GM10847 (cell line): Measurements from ENCODE around the gene BGLAP.

Source experiments
- POLR2A ChIP-seq: IDR thresholded peaks from 2 replicates; pipeline ENCODE4 v1.6.1; 2011; ENCODE audit not compliant: insufficient read length; ENCODE audit errors: extremely low read depth

BGLAP gene

DNA sequence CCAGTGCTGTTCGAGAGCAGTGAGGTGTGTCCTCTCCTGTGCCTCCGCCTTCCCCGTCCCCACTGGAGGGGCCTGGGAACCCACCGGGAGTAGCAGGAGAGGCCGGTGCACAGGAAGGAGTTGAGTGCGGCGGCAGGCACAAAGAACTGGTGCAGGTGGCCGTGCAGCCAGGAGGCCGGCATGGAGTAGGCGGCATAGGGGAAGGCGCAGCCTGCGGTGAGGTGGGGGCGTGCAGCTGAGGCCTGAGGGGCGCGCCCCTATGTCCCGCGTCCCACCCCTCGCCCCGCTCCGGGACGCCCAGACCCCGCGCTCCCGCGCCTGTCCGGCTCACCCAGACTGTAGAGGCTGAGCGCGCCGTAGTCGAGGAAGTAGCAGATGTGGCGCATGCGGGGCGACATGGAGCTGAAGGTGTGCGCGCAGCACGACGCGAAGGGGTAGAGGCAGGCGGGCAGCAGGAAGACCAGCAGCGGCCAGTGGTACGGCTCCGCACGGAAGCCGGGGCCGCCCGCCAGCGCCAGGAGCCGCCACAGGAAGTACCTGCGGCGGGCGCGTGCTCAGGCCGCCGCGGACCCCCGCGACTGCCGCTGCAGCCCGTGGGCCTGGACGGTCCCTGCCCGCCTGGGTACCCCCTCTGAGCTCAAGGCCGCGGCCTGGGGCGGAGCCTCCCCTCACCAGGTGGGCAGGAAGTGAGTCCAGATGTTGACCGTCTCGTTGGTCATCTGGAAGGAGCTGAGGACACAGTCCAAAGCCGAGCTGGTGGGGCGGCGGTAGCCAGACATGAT lies 3.7 kb downstream of the BGLAP start:
- peak; percentile 26 for TF ChIP-seq POLR2A

GRCh38 chr1:156246241-156246780 lies 4.3 kb downstream of the BGLAP start:
- no peak for TF ChIP-seq POLR2A

DNA sequence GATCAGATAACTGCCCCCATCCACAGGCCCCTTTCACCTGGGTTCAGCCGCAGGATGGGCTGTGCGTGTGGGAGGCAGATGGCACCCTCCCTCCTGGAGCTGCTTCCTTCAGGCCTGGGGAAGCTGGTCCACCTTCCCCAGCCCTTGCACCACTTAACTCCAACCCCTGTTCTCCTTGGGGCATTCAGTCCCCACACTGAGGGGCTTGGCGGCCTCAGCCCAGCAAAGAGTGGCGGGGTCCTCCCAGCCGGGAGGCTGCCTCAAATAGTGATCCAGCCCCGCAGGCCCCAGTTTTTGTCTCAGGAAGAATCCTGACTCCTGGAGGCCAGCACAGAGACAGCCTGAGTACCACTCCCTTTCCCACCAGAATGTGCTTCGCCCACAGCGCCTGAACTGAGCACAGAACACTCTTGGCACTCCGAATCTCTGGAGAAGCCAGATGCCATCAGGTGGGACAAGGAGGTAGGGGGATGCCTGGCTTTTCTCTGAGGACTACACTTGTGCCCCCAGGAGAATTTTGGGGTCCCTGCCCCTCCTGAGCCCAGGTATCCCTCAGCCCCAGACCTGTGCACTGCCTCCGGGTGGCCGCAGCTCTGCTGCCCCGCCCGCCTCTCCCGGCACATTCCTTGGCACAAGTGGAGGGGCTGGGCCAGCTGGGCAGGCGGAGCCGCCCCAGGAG lies 4.9 kb downstream of the BGLAP start:
- TF ChIP-seq POLR2A = no peak

GRCh38 chr1:156247460-156248322 lies 5.7 kb downstream of the BGLAP start, which contains the start of gene PAQR6:
PAQR6 (minus strand) TSS chr1:156248056; CDS start chr1:156246731, 1,325 bp downstream.
- TF ChIP-seq POLR2A = no peak

DNA sequence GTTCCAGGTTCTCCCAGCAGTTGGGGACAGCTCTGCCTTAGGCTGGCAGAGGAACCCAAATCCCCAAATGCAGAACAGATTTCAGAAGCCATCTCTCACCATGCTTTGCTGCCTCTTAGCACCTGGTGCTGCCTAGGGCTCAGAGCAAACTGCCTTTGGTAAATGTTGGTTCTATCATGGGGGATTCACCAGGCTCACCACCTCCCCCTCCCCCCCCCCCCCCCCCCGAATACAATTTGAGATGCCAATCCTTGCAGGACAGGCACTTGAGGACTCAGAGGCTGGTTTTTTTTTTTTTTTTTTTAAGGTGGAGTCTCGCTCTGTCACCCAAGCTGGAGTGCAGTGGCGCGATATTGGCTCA lies 6.3 kb downstream of the BGLAP start:
- TF ChIP-seq POLR2A = no peak

DNA sequence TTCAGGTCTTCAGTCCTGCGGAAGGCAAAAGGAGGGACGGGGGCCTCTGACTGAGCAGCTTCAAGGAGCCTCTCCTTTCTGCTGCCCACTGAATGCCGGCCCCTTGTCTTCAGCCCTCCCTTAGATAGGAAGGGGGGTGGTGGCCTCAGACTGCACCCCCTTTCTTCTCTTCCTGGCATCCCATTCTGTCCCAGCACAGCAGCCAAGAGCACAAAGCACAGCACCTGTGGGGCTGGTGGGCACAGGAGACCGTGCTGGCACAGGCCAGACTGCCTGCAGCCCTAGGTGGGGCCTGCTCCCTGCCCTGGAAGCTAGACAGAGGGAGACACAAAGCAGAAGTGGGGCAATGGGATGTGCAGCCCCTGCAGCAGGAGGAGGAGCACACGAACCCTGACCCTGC lies 7.6 kb downstream of the BGLAP start:
- TF ChIP-seq POLR2A = no peak

GRCh38 chr1:156251527-156251926 lies 9.5 kb downstream of the BGLAP start:
- no peak for TF ChIP-seq POLR2A

GRCh38 chr1:156253634-156254033 lies 11.7 kb downstream of the BGLAP start:
- TF ChIP-seq POLR2A = no peak

- no peak for TF ChIP-seq POLR2A
Measured at GRCh38 chr1:156257711-156258110, 15.7 kb downstream of the BGLAP start.

DNA sequence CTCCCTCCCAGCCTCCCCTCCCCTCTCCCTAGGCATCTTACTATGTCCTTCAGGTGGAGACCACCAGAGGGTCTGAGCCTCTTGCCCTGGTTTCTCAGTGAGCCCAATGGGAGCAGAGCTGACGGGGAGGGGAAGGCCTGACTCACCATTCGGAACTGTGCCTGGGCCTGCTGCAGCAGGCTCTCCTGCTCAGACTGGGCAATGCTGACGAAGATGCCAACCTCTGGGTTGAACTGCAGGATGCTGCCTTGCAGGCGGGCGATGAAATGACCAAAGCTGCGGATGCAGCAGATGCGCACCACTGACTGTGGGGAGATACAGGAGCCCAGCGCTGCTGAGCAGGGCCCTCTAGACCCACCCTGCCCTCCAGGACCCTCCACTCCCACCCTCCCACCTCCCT lies 16.9 kb downstream of the BGLAP start:
- TF ChIP-seq POLR2A = no peak

GRCh38 chr1:156259805-156260204 lies 17.8 kb downstream of the BGLAP start:
- TF ChIP-seq POLR2A = no peak

- TF ChIP-seq POLR2A = no peak
Measured at GRCh38 chr1:156260896-156261295, 18.9 kb downstream of the BGLAP start.

- TF ChIP-seq POLR2A = no peak
Measured at GRCh38 chr1:156262461-156263287, 20.7 kb downstream of the BGLAP start.

GRCh38 chr1:156263288-156263655 lies 21.3 kb downstream of the BGLAP start:
- TF ChIP-seq POLR2A = no peak

GRCh38 chr1:156266051-156266450 lies 24.1 kb downstream of the BGLAP start:
- no peak for TF ChIP-seq POLR2A
